ENCODE results near the gene DNAJB9.

DNAJB9 gene

GRCh38 chr7:108570146-108570755 is 577 bp downstream of the DNAJB9 start:
- DNase-seq = peak; percentile 36

- no peak for DNase-seq
Observed at GRCh38 chr7:108572480-108572879, 2.8 kb downstream of the DNAJB9 start.

GRCh38 chr7:108575156-108575555 is 5.5 kb downstream of the DNAJB9 start:
- DNase-seq = no peak

- DNase-seq = no peak
Observed at GRCh38 chr7:108576116-108576515, 6.4 kb downstream of the DNAJB9 start.

- no peak for DNase-seq
Observed at GRCh38 chr7:108578937-108579336, 9.3 kb downstream of the DNAJB9 start.

- no peak for DNase-seq
Observed at GRCh38 chr7:108580298-108580697, 10.6 kb downstream of the DNAJB9 start.

- DNase-seq = no peak
Observed at GRCh38 chr7:108581655-108582491, 12.2 kb downstream of the DNAJB9 start.

GRCh38 chr7:108584211-108584610 is 14.5 kb downstream of the DNAJB9 start:
- DNase-seq = no peak

- DNase-seq = no peak
Observed at GRCh38 chr7:108585843-108586242, 16.2 kb downstream of the DNAJB9 start.

GRCh38 chr7:108586274-108586710 is 16.6 kb downstream of the DNAJB9 start:
- DNase-seq = no peak

GRCh38 chr7:108589199-108589598 is 19.5 kb downstream of the DNAJB9 start:
- no peak for DNase-seq

- no peak for DNase-seq
Observed at GRCh38 chr7:108589874-108590273, 20.2 kb downstream of the DNAJB9 start.

- no peak for DNase-seq
Observed at GRCh38 chr7:108590606-108591005, 20.9 kb downstream of the DNAJB9 start.

- peak; percentile 96 for DNase-seq
Observed at GRCh38 chr7:108592646-108593201, 23.1 kb downstream of the DNAJB9 start.

GRCh38 chr7:108596560-108596959 is 26.9 kb downstream of the DNAJB9 start:
- no peak for DNase-seq

GRCh38 chr7:108598153-108598552 is 28.5 kb downstream of the DNAJB9 start:
- DNase-seq = peak; percentile 93

- DNase-seq = peak; percentile 96
Observed at GRCh38 chr7:108598914-108599580, 29.4 kb downstream of the DNAJB9 start.

- no peak for DNase-seq
Observed at GRCh38 chr7:108600399-108600798, 30.7 kb downstream of the DNAJB9 start.

GRCh38 chr7:108603656-108604306 is 34.1 kb downstream of the DNAJB9 start:
- DNase-seq = peak; percentile 50

- peak; percentile 81 for DNase-seq
Observed at GRCh38 chr7:108604307-108605077, 34.8 kb downstream of the DNAJB9 start.

GRCh38 chr7:108605559-108606201 is 36.0 kb downstream of the DNAJB9 start:
- DNase-seq = no peak

GRCh38 chr7:108609643-108610042 is 40.0 kb downstream of the DNAJB9 start:
- no peak for DNase-seq

Data from NCI-H1694 treated with DMSO at 0.1 percent for 48 hours (cell line).